Esophagus squamous epithelium (tissue), 5 donors: ENCODE data around the gene MSI1. TPM values are rescaled to one million over a fixed set of nuclear protein-coding genes. Genes with fewer than 3 reads are reported as not detected.

Experiments
- DNase-seq: peaks from one replicate; lab custom pipeline; 2025; lab: John Stamatoyannopoulos, UW
- H3K27ac ChIP-seq, 4 donors: fragments of 200-600 bp; sonication (generic); one replicate each; pipeline ENCODE4 v1.5.1; 2016 to 2019; ENCODE audit warnings: mild to moderate bottlenecking in 1 of 4
- H3K27me3 ChIP-seq, 4 donors: fragments of 200-600 bp; sonication (generic); 1 replicate in 3 of 4; 2 replicates in 1 of 4; pipeline versions ENCODE4 v1.5.1 to v1.6.0; 2017 to 2021; ENCODE audit warnings: antibody characterized with exemption in 1 of 4
- H3K36me3 ChIP-seq, 3 donors: fragments of 200-600 bp; sonication (generic); one replicate each; pipeline ENCODE4 v1.5.1; 2016 to 2019
- H3K4me1 ChIP-seq, 3 donors: fragments of 200-600 bp; sonication (generic); one replicate each; pipeline ENCODE4 v1.5.1; 2017 to 2019
- H3K4me3 ChIP-seq, 4 donors: fragments of 200-600 bp; sonication (generic); 1 replicate in 3 of 4; 2 replicates in 1 of 4; pipeline ENCODE4 v1.5.1; 2016 to 2019; ENCODE audit warnings: mild to moderate bottlenecking in 2 of 4, moderate library complexity in 1 of 4
- H3K9me3 ChIP-seq, 3 donors: fragments of 200-600 bp; sonication (generic); one replicate each; pipeline ENCODE4 v1.5.1; 2016 to 2019
- POLR2A ChIP-seq, 4 donors: fragments of 450-650 bp; IDR thresholded peaks; one replicate each; pipeline ENCODE4 v1.6.1; 2017; ENCODE audit warnings: antibody characterized with exemption in 4 of 4, mild to moderate bottlenecking in 4 of 4, moderate library complexity in 3 of 4
- WGBS, 2 donors: methylation state at CpG; one replicate each; pipeline ENCODE4 v1.1.5; 2018; 5-methylcytosine and 5-hydroxymethylcytosine counted together
- intact Hi-C: fragments of 100-400 bp; cut with DNase I; formaldehyde crosslinking; loops from one replicate; pipeline ENCODE4 v1.15.0; 2022
- small RNA-seq, 4 donors: library from RNA; depleted of rRNA; stranded (forward); fragments of <200 nt; gene quantifications; one replicate each; pipeline ENCODE3, GENCODE V24; 2016
- total RNA-seq, 4 donors: library from RNA; depleted of rRNA; stranded (reverse); fragments of >200 nt; gene quantifications; one replicate each; pipeline ENCODE4 v1.1.0, GENCODE V29; 2016
- TF ChIP-seq, protein P1 (sequence below), 6 experiments: fragments of 450-650 bp in 4 of 6; fragments of 200-600 bp in 2 of 6; sonication (generic) in 2 of 6; IDR thresholded peaks; one replicate each; pipeline ENCODE4 v1.5.1; 2016 to 2019; ENCODE audit warnings: antibody characterized with exemption in 6 of 6, mild to moderate bottlenecking in 4 of 6, moderate library complexity in 4 of 6
- donor health status: DM: yes; HTN: yes; CAD: no.

MSI1 gene
- total RNA-seq, 4 donors from 2014 or later = 0.09 to 0.19 TPM; not detected in 2

DNA sequence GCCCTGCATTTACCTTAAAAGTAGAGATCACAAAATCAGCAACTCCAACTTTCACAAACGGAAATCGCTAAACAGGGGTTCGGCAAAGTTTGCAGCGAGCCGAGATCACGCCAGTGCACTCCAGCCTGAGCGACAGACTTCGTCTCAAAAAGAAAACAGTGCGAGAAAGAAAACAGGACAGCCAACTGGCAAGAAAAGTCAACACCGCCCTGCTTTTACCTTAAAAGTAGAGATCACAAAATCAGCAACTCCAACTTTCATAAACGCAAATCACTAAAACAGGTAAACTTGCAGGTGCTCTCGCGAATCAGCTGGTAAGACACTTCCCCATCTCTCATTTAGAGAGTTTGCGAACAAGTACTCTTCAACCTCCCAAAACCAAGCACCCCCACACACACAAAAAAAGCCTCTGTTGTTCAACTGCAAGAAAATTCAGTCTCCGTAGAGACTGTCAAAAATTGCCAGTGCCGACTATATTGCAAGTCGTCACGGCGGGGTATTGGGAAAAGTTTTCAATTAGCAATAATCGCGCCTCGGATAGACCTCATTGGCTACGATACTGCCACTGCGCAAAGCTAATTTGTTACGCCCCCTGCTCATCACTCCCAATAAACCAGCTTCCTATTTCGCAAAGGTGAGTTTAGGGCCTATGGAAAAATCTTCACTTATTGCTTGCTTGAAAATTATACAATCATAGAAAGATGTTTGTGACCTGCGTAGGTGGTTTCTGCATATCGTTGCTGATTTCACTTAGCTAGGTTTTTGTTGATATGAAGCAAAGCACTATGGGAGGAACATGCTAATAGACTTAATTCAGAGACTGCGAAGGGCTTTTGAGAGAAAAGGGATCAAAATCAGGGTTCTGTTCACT lies 76.1 kb downstream of the MSI1 start, which contains the start of gene RNU4-1:
Gene RNU4-1 (minus strand): TSS at position 577 of the 871 bp plus-strand sequence.
- no peak for DNase-seq
- 0% methylated on average over 29 of the region's 29 CpGs for WGBS, 2 donors
- Histone ChIP-seq H3K36me3 (no peaks in the 10 kb centered on the region), H3K4me3 (peak within 1 kb of the TSS; percentile 44 to 69 (median 57)), H3K27me3 (no peaks in the 10 kb centered on the region), H3K9me3 (no peaks in the 10 kb centered on the region), H3K27ac (peak within 1 kb of the TSS; percentile 91 to 98 (median 96)), H3K4me1 (peaks cover 8 to 23% (median 11%) of the 10 kb centered on the region in 3 donors)
- intact Hi-C loops = no loop called here
- TF ChIP-seq POLR2A (IDR thresholded peaks at IDR 0.05) = peak in 2 of 4 donors; percentile 68 to 70
- TF ChIP-seq, protein P1, sequence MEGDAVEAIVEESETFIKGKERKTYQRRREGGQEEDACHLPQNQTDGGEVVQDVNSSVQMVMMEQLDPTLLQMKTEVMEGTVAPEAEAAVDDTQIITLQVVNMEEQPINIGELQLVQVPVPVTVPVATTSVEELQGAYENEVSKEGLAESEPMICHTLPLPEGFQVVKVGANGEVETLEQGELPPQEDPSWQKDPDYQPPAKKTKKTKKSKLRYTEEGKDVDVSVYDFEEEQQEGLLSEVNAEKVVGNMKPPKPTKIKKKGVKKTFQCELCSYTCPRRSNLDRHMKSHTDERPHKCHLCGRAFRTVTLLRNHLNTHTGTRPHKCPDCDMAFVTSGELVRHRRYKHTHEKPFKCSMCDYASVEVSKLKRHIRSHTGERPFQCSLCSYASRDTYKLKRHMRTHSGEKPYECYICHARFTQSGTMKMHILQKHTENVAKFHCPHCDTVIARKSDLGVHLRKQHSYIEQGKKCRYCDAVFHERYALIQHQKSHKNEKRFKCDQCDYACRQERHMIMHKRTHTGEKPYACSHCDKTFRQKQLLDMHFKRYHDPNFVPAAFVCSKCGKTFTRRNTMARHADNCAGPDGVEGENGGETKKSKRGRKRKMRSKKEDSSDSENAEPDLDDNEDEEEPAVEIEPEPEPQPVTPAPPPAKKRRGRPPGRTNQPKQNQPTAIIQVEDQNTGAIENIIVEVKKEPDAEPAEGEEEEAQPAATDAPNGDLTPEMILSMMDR (IDR thresholded peaks at IDR 0.05) = no peak

DNA sequence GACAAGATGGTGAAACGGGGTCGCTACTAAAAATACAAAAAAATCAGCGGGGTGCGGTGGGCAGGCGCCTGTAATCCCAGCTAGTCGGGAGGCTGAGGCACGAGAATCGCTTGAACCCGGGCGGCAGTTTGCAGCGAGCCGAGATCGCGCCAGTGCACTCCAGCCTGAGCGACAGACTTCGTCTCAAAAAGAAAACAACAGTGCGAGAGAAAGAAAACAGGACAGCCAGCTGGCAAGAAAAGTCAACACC lies 76.6 kb downstream of the MSI1 start:
- no peaks in the 10 kb centered on the region for H3K27me3 ChIP-seq
- WGBS, 2 donors = 0 to 1% methylated on average over 17 of the region's 17 CpGs
- DNase-seq = no peak
- no peaks in the 10 kb centered on the region for H3K9me3 ChIP-seq
- no peak for TF ChIP-seq POLR2A (IDR thresholded peaks at IDR 0.05)
- TF ChIP-seq, protein P1 (IDR thresholded peaks at IDR 0.05) = no peak
- H3K4me3 ChIP-seq = peak overlapping the region; percentile 44 to 69 (median 57)
- peaks cover 8 to 26% (median 11%) of the 10 kb centered on the region in 3 donors for H3K4me1 ChIP-seq
- intact Hi-C loops = no loop called here
- no peaks in the 10 kb centered on the region for H3K36me3 ChIP-seq
- peak overlapping the region; percentile 91 to 98 (median 96) for H3K27ac ChIP-seq

Small RNA genes lying within 50 kb of the gene (small RNA-seq; reads per million reads assigned to genes)
- gene RNU4-1 = 639 to 2,603 (median 1,506) reads per million in 4 donors
- 337 to 2,247 (median 938) reads per million in 4 donors for gene RNU4-2
- gene RNU6-1088P = 0 reads per million in 4 donors

Other genes with a start within 250 kb of the MSI1 start
- 100 to 1,000 TPM in 1 of 4 donors, 10 to 100 TPM in 3; 39.5 to 117 (median 63.7) TPM for gene GCN1, start 174.4 kb downstream of the MSI1 start, total RNA-seq
- 1,000 to 10,000 TPM; 3,136 to 5,114 (median 4,044) TPM for gene RPLP0, start 168.1 kb downstream of the MSI1 start, total RNA-seq
- 10 to 100 TPM; 18.2 to 44.4 (median 21.4) TPM for gene PXN, start 103.4 kb downstream of the MSI1 start, total RNA-seq
- gene RNU4-2, start 77.3 kb downstream of the MSI1 start, total RNA-seq = under 1 TPM in 3 of 4 donors, not detected in 1; under 0.01 TPM
- under 1 TPM in 3 of 4 donors, not detected in 1; under 0.01 TPM for gene RNU4-1, start 75.9 kb downstream of the MSI1 start, total RNA-seq
- gene SIRT4, start 66.8 kb downstream of the MSI1 start, total RNA-seq = 1 to 10 TPM in 1 of 4 donors, under 1 TPM in 1, not detected in 2; 0.70 to 5.0 TPM
- gene PLA2G1B, start 41.4 kb downstream of the MSI1 start, total RNA-seq = not detected
- 100 to 1,000 TPM; 515 to 809 (median 685) TPM for gene COX6A1, start 68.9 kb upstream of the MSI1 start, total RNA-seq
- 10 to 100 TPM in 3 of 4 donors, 1 to 10 TPM in 1; 7.1 to 39.3 (median 23.3) TPM for gene TRIAP1, start 77.2 kb upstream of the MSI1 start, total RNA-seq
- 10 to 100 TPM in 3 of 4 donors, 1 to 10 TPM in 1; 8.1 to 19.8 (median 14.2) TPM for gene GATC, start 77.3 kb upstream of the MSI1 start, total RNA-seq
- 100 to 1,000 TPM in 1 of 4 donors, 10 to 100 TPM in 3; 85.6 to 128 (median 93.2) TPM for gene SRSF9, start 100.6 kb upstream of the MSI1 start, total RNA-seq
- gene DYNLL1, start 126.9 kb upstream of the MSI1 start, total RNA-seq = 100 to 1,000 TPM; 368 to 605 (median 490) TPM
- gene COQ5, start 160.0 kb upstream of the MSI1 start, total RNA-seq = 10 to 100 TPM; 12.2 to 27.7 (median 20.3) TPM
- gene RNF10, start 165.2 kb upstream of the MSI1 start, total RNA-seq = 100 to 1,000 TPM in 3 of 4 donors, 10 to 100 TPM in 1; 93.9 to 163 (median 120) TPM
- 10 to 100 TPM; 15.6 to 28.1 (median 22.6) TPM for gene POP5, start 212.2 kb upstream of the MSI1 start, total RNA-seq